Progenitor cell of endocrine pancreas (in vitro differentiated cells): Measurements from ENCODE around the gene CCDC146. TPM values are rescaled to one million over a fixed set of nuclear protein-coding genes. Genes with fewer than 3 reads are reported as not detected.

Source experiments
- DNase-seq: peaks from one replicate; pipeline ENCODE4 v3.0.0; 2021; ENCODE audit warnings: low spot score; ENCODE audit not compliant: unreplicated experiment
- H3K27ac Mint-ChIP-seq: 2 replicates; pipeline ENCODE4 v1.8.0; 2021; ENCODE audit warnings: mild to moderate bottlenecking, moderate library complexity, mixed read lengths
- H3K27me3 Mint-ChIP-seq: 2 replicates; pipeline ENCODE4 v1.8.0; 2021; ENCODE audit warnings: mixed read lengths
- H3K36me3 Mint-ChIP-seq: 2 replicates; pipeline ENCODE4 v1.8.0; 2022; ENCODE audit warnings: mixed read lengths; ENCODE audit not compliant: insufficient read depth
- H3K4me1 Mint-ChIP-seq: 2 replicates; pipeline ENCODE4 v1.8.0; 2021; ENCODE audit warnings: low read depth, mixed read lengths
- H3K4me3 Mint-ChIP-seq: 2 replicates; pipeline ENCODE4 v1.8.0; 2021; ENCODE audit warnings: low read depth, mild to moderate bottlenecking, moderate library complexity, mixed read lengths
- H3K9me3 Mint-ChIP-seq: 2 replicates; pipeline ENCODE4 v1.8.0; 2021; ENCODE audit warnings: low read depth, mixed read lengths
- CTCF ChIP-seq: fragments of 200-600 bp; sonication (generic); IDR thresholded peaks from one replicate; pipeline ENCODE4 v1.5.0; 2021; ENCODE audit warnings: antibody characterized with exemption, mild to moderate bottlenecking; ENCODE audit not compliant: unreplicated experiment
- total RNA-seq: library from RNA; stranded (reverse); gene quantifications from 2 replicates; pipeline ENCODE4 v1.2.1, GENCODE V29; 2021

The CCDC146 gene
- total RNA-seq, 1 donor from 2014 or later, result 14.8 TPM

- H3K27ac Mint-ChIP-seq, result no peak overlapping the region
- no peak for DNase-seq
- H3K4me1 Mint-ChIP-seq, result no peaks in the 10 kb centered on the region
- H3K36me3 Mint-ChIP-seq, result peaks cover 1% of the 10 kb centered on the region
- H3K27me3 Mint-ChIP-seq, result no peaks in the 10 kb centered on the region
- TF ChIP-seq CTCF, result no peak
- no peaks in the 10 kb centered on the region for H3K9me3 Mint-ChIP-seq
- no peak overlapping the region for H3K4me3 Mint-ChIP-seq
These were observed 120.1 kb downstream of the CCDC146 start for GRCh38 chr7:77242554-77242953.

GRCh38 chr7:77244222-77244934 lies 122.0 kb downstream of the CCDC146 start:
- Mint-ChIP-seq H3K4me1 (no peaks in the 10 kb centered on the region), H3K4me3 (no peak overlapping the region), H3K27me3 (no peaks in the 10 kb centered on the region), H3K27ac (no peak overlapping the region), H3K9me3 (no peaks in the 10 kb centered on the region), H3K36me3 (peaks cover 1% of the 10 kb centered on the region)
- DNase-seq, result no peak
- TF ChIP-seq CTCF, result no peak

- Mint-ChIP-seq H3K4me1 (no peaks in the 10 kb centered on the region), H3K27ac (no peak overlapping the region)
These were observed 122.8 kb downstream of the CCDC146 start for GRCh38 chr7:77245015-77245755.

GRCh38 chr7:77246026-77246640 lies 123.7 kb downstream of the CCDC146 start:
- H3K4me1 Mint-ChIP-seq, result no peaks in the 10 kb centered on the region
- H3K36me3 Mint-ChIP-seq, result peaks cover 1% of the 10 kb centered on the region
- no peaks in the 10 kb centered on the region for H3K9me3 Mint-ChIP-seq
- TF ChIP-seq CTCF, result no peak
- DNase-seq, result no peak
- no peak overlapping the region for H3K27ac Mint-ChIP-seq
- H3K27me3 Mint-ChIP-seq, result no peaks in the 10 kb centered on the region
- no peak overlapping the region for H3K4me3 Mint-ChIP-seq

More at GRCh38 chr7:77245015-77245755, 122.8 kb downstream of the CCDC146 start:
- peaks cover 1% of the 10 kb centered on the region for H3K36me3 Mint-ChIP-seq
- no peaks in the 10 kb centered on the region for H3K9me3 Mint-ChIP-seq
- TF ChIP-seq CTCF, result no peak
- no peaks in the 10 kb centered on the region for H3K27me3 Mint-ChIP-seq
- no peak for DNase-seq
- H3K4me3 Mint-ChIP-seq, result no peak overlapping the region

GRCh38 chr7:77247206-77247850 lies 124.9 kb downstream of the CCDC146 start:
- Mint-ChIP-seq H3K27ac (no peak overlapping the region), H3K9me3 (no peaks in the 10 kb centered on the region), H3K4me3 (no peak overlapping the region), H3K27me3 (no peaks in the 10 kb centered on the region), H3K36me3 (no peaks in the 10 kb centered on the region), H3K4me1 (no peaks in the 10 kb centered on the region)
- DNase-seq, result peak; percentile 71
- peak; percentile 93 for TF ChIP-seq CTCF
